Ammon's horn (tissue), 1 donor: ENCODE measurements around the gene ERC2.
A peak's percentile ranks its signal among the peaks of the same experiment; 100 is the strongest.

Source experiments
- DNase-seq: peaks from one replicate; pipeline ENCODE4 v3.0.0-alpha.2; 2016; ENCODE audit warnings: low spot score

Gene ERC2

DNA sequence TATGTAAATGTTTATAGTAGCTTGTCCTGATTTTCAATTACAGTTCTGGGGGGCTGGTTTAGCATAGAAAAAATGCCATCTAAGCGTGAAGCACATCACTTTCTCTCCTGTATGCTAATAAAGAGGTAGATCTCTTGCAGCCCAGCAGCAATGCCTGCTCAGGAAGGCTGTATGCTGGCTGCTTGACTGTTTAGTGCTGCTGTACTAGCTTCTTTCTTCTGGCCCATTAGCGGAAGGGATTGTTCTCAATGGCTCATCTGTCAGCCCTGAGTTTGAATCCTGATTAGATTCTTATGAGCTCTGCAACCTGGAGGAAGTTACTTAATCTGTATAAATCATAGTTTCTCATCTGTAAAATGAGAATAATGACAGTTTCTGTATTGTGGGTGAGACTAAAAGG, 478.9 kb downstream of the ERC2 start:
- DNase-seq = no peak

DNA sequence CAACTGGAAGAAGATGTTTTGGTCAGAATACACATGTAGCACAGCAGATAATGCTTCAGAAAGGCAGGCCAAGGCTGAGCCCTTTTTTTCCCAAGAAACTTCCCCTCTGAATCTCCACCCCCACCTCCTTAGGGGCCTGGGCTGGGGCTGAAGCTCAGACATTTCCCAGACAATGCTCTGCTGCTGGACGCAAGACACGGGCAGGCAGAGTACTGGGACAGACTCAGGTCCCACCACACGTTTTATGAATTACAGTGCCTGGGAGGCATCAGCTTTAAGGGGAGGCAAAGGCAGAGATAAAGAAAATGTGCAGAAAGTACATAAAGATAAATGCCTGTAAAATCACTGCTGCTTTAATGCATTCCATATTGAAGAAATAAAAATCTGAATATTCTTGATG, 479.4 kb downstream of the ERC2 start:
- DNase-seq = no peak

DNA sequence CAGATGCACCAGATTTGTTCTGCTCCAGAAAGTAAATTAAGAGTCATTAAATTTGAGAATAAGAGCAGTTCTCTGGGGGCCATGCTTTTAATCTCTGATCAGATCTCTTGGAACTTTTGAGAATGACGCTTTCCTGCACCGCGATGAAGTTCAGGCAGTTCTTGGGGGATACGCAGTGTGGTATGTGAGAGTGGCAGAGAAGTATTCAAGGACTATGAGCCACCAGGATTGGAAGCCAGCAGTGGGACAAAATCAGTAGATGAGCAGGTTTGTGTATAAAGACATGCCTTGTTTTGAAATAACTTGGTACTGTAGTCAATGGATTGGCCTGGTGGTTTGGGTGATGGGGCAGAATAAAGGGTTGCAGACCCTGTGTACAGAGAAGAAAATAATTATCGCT, 483.6 kb downstream of the ERC2 start:
- no peak for DNase-seq

DNA sequence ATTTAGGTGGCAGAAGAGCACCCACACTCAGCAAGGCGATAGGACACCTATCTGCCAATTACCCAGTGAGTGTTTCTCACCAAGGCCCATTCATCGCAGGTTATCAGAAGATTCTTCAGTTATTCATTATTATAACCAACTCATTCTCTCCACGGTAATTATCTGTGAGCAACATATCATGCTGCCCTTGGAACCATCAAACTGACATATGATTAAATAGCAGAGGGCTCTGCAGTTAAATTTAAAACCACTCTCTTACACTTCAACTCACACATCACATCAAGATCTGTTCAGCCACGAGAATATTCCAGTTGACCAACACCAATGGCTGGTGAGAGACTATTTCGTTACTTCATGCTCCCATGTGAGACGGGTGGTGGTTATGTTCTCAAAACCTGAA, 489.3 kb downstream of the ERC2 start:
- DNase-seq = no peak

DNA sequence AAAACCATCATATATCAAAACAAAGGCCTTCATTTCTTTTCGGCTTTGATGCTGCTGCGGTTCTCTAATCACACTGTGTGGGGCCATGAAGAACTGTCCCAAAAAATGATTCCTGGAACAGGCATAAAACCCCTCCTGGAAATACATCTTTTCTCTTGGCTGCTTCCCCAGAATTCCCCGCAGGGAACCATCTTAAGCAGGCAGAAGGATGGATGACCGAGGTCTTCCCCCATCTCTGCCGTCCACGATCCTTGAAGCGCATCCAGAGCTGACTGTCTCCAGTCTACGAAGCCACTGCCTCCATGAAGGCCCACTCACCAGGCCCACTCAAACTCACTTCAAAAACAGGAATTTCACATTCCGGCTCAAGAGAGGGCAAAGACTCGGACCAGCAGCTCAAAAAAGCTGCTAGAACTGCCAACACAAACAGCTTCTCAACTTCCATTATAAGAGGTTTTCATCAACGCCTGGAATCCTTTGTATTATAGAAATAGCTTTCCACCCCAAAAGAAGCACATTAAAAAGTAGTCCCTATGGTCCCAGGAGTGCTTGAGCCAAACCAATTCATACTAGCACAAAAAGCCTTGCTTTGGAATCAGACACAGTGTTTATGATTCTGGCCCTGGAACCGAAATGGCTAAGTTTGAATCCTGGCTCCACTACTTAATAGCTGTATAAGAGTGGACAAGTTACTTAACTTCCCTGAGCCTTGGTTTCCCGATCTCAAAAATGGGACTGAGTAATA, 493.7 kb downstream of the ERC2 start:
- no peak for DNase-seq

DNA sequence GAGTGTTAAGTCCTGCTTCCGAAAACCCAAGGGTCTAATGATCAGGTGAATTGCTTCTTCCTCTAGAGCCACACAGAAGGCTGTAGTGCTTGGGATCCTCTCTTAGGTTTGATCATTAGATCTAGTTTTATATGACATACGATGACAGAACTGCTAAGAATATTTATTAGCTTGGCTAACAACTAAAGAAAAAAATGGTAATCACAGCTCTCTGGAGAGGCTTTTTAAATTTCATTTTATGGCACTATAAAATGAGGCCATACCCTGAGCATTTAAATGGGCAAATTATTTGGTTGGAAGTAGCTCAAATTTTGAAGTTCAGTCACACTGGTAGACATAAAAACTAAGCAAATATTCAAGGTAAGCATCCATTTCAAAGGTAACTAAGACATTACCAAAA, 498.6 kb downstream of the ERC2 start:
- DNase-seq = no peak

DNA sequence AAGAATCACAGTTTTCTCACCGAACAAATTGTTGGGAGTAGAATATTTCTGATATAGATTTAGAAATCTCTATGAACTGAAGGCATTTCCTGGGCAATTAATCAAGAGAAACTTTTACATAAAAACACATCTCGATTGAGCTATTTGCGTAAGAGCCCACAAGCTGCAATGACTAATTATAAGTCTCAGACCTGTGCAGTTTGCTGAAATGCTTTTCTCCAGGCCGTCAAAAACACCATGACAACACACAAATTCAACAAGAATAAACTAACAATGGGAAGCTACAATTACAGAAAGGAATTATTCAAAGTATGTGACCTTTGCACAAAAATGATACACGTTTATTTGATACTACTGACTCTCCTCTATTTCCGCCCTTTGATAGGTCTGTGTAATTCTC, 499.9 kb downstream of the ERC2 start:
- DNase-seq = no peak

DNA sequence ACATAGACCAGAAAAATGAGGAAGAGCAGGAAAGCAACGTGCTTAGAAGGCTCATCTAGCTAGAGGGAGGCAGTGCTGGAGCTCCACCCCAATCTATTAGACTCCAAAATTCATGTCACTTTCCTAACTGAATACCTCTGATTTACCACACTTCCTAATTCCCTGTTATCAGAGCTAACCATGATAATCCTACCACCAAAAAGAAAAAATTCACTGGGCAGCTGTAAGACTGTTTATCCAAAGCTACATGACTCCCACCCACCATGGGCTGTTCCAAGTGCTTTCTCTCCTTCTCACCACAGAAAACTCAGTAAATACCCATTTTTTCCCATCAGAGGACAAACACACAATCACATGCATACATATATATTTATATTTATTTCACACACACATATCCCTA, 501.7 kb downstream of the ERC2 start:
- DNase-seq = no peak

DNA sequence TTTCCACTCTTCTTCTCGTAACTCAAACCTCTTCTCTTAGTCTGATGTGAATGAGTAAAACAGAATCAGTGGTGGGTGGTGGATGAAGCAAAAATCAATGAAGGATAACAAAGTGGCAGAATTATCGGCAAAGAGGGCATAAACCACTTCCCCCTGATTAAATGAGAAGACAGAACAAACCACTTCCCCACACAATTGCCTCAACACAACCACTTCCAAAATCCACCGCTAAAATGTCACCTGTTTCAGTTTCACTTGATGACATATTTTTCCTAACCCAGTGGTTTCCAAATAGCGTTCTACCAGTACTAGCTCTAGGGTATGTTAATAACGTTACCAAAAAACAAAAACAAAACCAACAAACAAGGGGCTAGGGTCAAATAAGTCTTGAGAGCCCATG, 502.5 kb downstream of the ERC2 start:
- no peak for DNase-seq

DNA sequence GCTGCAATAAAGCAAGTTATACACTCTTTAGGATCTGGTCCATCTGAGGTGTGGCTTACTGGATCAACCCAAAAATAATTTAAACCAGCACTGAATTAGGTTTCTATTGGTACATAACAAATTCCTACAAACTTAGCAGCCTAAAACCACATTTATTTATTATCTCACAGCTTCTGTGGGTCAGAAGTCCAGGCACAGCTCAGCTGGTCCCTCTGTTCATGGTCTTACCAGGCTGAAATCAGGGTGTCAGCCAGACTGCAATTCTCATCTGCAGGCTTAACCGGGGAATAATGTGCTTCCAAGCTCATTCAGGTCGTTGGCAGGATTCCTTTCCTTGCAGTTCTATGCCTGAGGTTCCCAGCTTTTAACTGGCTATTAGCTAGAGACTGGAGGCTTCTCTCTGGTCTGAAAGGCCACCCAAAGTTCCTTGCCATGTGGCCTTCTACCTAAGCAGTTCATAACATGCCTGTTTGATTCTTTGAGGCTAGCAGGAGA, 503.7 kb downstream of the ERC2 start:
- DNase-seq = peak; percentile 20

DNA sequence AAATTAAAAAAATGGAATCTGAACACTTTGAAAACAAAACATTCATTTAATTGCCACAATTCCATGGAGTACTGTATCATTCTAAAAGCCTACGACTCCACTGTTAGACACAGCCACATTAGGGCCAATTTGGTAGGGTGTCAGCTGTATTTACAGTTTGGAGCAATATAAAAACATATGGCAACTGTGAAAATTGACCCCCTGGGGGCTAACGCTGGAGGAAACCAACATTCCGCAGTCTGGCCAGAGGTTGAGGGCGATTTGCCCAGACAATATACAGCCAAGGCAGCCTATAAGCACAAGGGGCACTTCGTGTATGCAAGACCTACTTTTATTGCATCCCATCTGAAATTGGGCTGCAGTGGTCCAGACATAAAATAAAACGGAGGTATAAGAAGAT, 504.7 kb downstream of the ERC2 start:
- DNase-seq = no peak

DNA sequence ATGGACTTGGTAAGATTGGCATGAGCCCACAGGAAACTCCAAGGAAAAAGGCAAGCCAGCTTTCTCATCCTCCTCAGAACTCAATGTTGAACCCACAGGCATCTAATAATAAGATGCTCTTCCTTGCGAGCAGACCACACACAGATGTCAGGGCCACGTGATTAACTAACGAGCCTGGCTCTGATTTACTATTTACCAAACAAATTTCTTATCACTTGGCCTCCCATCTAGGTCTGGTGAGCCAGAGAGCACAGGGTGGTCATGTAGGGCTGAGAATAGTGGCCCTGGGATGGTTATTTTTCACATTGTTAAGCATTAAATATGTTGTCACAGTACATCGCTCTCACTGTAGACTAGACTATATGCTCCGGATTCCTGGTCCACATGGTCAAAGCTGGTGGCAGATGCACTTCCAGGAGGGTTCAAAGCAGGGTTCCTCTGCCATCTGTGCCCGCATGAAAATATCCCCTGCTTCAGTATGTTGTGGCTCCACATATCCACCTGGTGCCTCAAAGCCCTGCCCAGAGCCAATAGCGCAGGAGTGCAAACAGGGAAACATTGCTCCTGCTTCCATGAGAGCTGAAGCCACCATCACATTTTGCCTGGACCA, 508.7 kb downstream of the ERC2 start:
- no peak for DNase-seq

DNA sequence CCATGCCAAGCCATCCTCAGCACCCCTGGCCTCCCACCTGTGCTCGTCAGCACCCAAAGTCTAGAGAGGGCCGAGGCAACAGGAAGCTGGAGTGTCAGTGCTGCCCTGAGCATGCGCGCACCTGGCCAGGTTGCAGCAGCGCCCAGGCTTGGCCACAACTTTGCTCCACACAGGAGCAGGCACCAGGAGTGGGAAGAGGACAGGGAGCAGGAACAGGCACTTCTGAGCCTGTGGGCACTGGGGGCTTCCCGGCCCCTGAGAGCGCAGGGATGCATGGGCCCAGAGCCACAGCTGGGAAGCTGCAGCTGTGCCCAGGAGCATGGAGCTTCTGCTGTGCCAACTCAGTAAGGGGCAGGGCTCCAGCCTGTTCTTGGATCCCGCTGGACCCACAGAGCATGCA, 509.7 kb downstream of the ERC2 start:
- no peak for DNase-seq

DNA sequence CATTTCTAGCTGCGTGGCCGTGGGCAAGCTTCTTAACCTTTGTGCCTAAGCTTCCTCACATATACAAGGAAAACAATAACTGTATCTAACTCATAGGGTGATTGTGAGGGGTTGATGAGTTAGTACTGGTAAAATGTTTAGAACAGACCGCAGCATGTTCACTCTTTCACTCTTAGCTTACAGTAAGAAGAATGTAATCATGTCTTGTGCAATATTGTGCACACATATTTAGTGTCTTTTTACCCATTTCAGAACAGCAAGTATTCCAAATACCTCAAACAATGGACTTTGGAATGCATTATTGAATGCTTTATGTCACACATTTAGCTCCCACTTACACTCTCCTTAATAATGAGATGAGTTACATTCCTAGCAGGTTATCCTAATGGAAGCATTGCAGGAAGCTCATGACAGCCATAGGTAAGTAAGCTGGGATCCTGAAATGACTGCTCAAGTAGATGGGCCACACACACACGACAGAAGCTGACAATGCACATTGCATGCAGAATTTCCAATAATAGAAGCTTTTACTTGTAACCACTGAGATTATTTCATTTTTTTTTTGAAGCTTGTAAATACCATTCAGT, 512.3 kb downstream of the ERC2 start:
- no peak for DNase-seq

DNA sequence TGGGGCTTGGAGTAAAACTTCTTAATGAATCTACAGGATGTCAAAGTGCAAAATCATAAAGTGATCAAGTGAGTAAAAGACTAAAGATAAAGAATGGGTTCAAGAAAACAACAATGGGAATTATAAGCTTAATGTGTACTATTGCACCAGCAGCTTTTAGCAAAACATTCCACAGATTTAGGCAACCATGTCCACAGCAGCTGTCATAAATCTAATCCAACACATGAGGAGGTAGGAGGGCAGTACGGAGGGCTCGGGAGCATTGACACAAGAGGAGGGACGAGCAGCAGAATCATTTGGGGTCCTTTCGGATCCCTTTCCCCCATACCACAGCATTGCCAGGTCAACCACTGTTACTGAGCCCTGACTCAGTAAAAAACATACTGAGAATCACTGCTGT, 516.9 kb downstream of the ERC2 start:
- DNase-seq = no peak

DNA sequence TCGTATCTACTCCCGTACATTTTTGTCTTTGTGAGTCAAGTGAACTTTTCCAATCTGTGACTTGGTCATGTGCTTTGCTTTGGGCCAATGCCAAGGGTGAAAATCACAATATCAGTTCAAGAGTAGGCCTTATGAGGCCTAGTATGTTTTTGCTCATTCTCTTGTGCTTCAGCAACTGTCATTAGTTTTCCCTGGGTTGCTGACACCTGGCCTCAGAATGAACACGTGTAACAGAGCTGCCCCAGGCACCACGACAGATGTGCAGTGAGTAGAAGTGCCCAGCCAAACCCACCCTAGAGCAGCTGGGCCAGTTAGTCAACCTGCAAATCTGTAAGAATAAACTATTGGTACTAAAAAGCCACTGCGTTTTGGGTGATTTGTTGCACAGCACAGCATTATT, 520.9 kb downstream of the ERC2 start:
- DNase-seq = no peak

DNA sequence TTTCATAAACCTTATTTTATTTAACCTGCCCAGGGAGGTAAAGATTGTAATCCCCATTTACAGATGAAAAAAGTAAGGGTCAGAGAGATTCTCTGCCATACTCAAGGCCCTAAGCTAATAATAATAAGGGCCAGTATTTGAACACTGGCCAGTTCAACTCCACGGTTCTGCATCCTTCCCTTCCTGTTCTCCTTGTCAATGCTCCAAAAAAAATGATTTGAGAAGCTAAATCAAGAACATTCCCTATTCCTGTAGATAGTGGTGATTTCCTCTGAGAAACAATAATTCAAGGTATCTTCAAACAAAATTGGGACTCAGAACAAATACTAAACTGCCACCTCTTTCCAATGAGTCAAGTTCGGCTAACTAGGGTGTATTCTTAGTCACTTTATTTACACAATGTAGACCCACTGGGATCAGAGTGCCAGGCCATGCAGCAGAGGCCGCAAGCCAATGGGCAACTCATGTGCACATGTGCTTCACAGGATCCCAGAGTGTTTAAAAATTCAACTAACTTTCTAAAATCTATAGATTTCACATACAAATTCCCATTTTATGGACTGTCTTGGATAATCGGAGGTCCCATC, 521.6 kb downstream of the ERC2 start:
- DNase-seq = no peak

DNA sequence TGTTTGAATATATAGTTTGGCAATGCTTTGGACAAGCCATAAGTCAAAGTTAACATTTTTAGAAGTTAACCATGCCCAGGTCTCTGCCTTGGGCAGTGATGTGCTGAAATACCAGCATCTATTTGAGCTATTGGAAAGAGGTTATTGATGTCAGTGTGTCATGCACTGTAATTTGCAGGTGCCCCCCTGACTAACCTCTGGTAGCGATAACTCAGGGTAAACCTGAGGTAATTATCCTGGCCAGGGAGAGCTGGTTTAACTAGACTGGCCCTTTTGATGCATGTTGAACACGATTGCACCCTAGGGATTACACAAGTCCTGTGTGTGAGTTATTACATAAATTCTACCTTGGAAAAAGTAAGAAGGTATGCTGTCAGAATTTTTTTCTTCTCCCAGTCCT, 525.4 kb downstream of the ERC2 start:
- no peak for DNase-seq

DNA sequence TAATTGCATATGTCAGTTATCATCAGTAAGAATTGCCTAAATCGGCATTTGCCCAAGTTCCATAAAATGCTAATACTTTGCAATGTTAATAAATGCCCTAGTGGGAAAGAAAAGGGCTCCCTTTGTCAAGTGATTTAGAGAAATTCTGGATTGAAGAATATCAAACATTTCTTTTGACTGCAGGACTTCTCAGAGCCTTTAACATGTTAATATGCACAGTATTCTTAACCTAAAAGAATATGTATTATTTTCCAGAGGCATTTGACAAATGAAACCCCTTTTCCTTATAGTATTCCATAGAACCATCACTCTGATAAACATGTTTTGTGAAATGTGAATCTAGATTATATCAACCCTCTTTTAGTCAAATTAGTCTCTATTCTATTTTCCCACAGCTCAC, 529.0 kb downstream of the ERC2 start:
- DNase-seq = no peak

DNA sequence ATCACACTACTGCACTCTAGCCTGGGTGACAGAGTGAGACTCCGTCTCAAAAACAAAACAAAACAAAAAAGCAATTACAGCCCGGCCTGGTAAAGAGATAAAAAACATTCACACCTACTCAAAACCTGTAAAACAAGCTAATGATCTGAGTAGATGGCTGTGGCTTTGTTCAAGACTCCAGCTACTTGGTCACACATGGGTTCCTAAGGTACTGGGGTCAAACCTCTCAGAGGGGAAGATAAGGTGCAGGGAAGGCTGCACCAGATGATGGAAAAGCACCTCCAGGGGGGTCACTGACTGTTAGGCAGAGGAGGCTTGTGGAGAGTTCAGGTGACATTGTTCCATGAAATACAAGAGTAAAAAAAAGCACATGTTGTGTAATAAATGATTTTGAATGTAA, 531.0 kb downstream of the ERC2 start:
- DNase-seq = no peak

DNA sequence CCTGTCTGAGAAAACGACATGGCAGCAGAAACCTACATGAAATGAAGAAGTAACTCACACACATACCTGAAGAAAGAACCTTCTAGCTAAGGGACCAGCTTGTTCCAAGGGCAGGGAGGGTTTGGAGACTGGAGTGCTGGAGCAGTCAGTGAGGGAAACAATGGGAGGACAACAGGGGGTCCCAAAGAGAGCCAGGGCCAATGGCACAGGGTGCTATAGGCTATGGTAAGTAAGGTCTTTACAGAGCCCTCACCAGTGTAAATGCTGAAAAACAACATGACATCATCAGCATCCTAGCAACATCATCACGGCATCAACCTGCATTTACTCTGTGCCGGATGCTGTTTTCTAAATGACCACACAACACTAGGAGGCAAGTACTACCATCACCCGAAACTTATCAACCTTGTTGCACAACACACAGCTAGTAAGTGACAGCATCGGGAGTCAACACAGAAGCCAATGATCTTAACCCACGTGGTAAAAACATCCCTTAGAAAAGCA, 531.7 kb downstream of the ERC2 start:
- no peak for DNase-seq

DNA sequence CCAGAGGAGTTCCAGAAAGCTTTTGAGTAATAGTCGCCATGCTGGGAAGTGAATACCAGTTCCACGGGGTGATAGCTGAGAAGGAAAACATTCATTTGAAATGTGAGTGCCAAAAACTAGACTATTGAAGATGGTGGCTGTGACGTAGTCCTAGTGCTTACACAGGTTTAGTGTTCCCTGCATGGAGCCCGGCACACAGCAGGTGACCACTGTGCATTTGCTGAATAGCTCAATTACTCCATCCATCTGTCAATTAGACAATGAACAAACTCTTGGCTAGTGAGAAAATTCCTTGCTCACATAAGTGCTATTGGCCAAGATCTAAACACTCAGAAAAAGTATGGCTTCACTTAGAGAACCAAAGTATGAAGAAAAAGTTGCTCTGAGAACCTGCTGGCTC, 533.0 kb downstream of the ERC2 start:
- DNase-seq = no peak

DNA sequence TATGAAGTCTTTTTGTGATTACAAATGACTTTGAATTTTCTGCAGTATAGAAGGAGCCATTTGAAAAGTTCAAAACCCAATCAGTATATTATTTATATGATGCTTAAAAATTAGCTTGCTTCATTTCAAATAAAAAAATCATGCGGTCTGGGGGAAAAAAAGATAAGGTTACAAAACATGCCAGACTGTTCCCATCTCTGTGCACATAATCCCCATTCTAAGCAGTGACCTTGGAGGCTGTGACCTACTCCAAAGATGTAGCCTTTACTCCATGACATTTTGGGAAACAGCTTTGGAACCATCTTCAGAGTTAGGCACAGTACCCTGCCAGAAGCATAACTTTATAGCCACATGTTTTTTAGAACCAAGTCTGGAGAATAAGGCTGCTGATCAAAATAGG, 533.5 kb downstream of the ERC2 start:
- DNase-seq = no peak
